ENCODE measurements around the gene OBSL1. TPM values are rescaled to one million over a fixed set of nuclear protein-coding genes. Genes with fewer than 3 reads are reported as not detected.

OBSL1 gene
- total and polyA plus RNA-seq, 2 donors from 2014 or later, result 89.5 to 123 TPM

DNA sequence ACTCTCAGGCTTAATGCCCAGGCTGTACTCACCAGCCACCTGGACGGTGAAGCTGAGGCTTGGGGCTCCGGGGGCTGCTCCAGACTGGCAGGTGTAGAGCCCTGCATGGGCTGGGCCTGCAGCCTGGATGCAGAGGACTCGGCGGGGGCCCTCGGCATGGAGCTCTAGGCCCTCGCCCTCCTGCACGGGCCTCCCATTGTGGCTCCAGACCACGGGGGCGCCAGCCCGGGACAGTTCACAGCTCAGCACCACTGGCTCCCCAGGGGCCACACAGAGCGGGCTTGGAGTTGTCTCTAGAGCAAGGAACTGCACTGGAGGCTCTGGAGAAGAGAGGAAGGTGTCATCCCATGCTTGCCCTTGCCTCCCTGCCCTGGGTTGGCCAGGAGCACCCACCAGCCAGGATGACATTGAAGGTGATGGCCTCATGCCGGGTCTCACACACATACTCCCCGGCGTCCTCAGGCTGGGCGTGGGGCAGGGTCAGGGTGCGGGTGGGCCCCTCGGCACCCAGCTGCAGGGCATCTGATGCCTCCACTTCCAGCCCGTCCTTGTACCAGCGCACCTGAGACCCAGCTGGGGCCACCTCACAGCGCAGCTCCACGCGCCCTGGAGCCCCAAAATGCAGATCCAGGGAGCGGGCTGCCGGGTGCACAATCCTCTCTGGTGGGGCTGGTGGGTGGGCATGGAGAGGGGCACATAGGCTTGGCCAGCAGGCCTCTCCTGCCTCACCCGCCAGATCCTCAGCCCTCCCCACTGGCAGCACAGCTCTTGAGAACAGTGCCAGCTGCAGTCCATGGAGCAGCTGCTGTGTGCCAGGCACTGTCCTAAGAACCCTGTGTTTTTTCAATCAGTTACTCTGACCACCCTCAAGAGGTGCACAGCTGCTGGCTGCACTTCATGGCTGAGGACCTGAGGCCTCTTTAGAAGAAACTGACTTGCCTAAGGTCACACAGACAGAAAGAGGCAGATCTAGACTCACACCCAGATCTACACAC is 13.3 kb downstream of the OBSL1 start:
- Histone ChIP-seq H3K4me3 (ENCODE audit: low read length in 3 of 3) (no peak overlapping the region), H3K27ac (ENCODE audit: low read depth in 2 of 2, low read length in 2 of 2) (no peak overlapping the region), H3K36me3 (ENCODE audit: control insufficient read depth in 2 of 3, insufficient read depth in 3 of 3, low read length in 3 of 3) (peaks cover 0 to 5% (median 3%) of the 10 kb centered on the region in 3 donors), H3K9ac (ENCODE audit: low read length in 3 of 3) (no peak overlapping the region), H3K4me1 (ENCODE audit: control insufficient read depth in 2 of 3, insufficient read depth in 2 of 3, low read depth in 1 of 3, low read length in 3 of 3) (peaks cover 0 to 4% (median 0%) of the 10 kb centered on the region in 3 donors), H3K27me3 (ENCODE audit: control insufficient read depth, insufficient read depth, low read length) (no peaks in the 10 kb centered on the region), H3K9me3 (ENCODE audit: control insufficient read depth in 2 of 3, insufficient read depth in 1 of 3, low read length in 3 of 3) (no peaks in the 10 kb centered on the region)
- intact Hi-C loops (cut with DNase I), result no loop called here
- FAIRE-seq (no peak), DNase-seq (peak in 1 of 5 donors; percentile 63)
- TF ChIP-seq, protein P1, sequence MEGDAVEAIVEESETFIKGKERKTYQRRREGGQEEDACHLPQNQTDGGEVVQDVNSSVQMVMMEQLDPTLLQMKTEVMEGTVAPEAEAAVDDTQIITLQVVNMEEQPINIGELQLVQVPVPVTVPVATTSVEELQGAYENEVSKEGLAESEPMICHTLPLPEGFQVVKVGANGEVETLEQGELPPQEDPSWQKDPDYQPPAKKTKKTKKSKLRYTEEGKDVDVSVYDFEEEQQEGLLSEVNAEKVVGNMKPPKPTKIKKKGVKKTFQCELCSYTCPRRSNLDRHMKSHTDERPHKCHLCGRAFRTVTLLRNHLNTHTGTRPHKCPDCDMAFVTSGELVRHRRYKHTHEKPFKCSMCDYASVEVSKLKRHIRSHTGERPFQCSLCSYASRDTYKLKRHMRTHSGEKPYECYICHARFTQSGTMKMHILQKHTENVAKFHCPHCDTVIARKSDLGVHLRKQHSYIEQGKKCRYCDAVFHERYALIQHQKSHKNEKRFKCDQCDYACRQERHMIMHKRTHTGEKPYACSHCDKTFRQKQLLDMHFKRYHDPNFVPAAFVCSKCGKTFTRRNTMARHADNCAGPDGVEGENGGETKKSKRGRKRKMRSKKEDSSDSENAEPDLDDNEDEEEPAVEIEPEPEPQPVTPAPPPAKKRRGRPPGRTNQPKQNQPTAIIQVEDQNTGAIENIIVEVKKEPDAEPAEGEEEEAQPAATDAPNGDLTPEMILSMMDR (IDR thresholded peaks at IDR 0.05; ENCODE audit: borderline replicate concordance, extremely low read depth, insufficient read depth), result no peak

DNA sequence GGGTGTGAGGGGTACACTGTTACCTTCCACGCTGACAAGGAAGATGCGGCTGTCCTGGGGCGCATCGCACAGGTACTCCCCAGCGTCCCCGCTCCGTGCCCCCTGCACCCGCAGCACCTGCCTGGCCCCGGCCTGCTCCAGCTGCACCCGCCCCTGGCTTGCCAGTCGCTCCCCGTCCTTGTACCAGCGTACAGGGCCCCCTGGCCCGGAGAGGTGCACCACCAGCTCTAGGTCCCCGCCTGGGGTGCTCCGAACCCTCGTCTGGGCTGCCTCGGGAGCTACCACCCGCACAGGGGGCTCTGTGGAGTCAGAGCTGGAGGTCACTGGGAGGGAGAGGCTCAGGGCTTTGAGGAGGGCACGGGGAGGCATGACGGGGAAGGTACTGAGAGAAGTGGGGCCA is 14.0 kb downstream of the OBSL1 start:
- DNase-seq (peak in 1 of 5 donors; percentile 74), FAIRE-seq (no peak)
- H3K9ac ChIP-seq (ENCODE audit: low read length in 3 of 3), result no peak overlapping the region
- H3K9me3 ChIP-seq (ENCODE audit: control insufficient read depth in 2 of 3, insufficient read depth in 1 of 3, low read length in 3 of 3), result no peaks in the 10 kb centered on the region
- TF ChIP-seq, protein P1 (IDR thresholded peaks at IDR 0.05; ENCODE audit: borderline replicate concordance, extremely low read depth, insufficient read depth), result no peak
- H3K27ac ChIP-seq (ENCODE audit: low read depth in 2 of 2, low read length in 2 of 2), result no peak overlapping the region
- intact Hi-C loops (cut with DNase I), result no loop called here
- no peaks in the 10 kb centered on the region for H3K36me3 ChIP-seq (ENCODE audit: control insufficient read depth in 2 of 3, insufficient read depth in 3 of 3, low read length in 3 of 3)
- H3K4me3 ChIP-seq (ENCODE audit: low read length in 3 of 3), result no peak overlapping the region
- no peaks in the 10 kb centered on the region for H3K27me3 ChIP-seq (ENCODE audit: control insufficient read depth, insufficient read depth, low read length)
- peaks cover 0 to 8% (median 0%) of the 10 kb centered on the region in 3 donors for H3K4me1 ChIP-seq (ENCODE audit: control insufficient read depth in 2 of 3, insufficient read depth in 2 of 3, low read depth in 1 of 3, low read length in 3 of 3)

DNA sequence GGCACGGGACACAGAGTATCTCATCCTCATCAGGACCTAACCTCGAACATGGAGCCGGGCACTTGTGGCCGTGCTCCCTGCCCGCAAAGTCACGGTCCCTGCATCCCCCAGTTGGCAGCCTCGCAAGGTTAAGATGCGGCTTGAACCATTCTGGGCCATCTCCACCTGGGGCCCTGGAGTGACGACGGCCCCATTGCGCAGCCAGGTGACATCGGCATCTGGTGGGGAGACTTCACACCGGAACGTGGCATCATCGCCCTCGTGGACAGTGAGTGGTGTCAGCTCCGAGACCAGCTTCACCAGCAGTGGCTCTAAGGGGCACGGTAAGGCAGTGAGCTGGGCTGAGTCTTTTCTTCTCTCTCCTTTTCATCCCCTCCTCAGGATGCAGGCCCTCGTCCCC is 14.9 kb downstream of the OBSL1 start:
- Histone ChIP-seq H3K9me3 (ENCODE audit: control insufficient read depth in 2 of 3, insufficient read depth in 1 of 3, low read length in 3 of 3) (no peaks in the 10 kb centered on the region), H3K4me1 (ENCODE audit: control insufficient read depth in 2 of 3, insufficient read depth in 2 of 3, low read depth in 1 of 3, low read length in 3 of 3) (peaks cover 0 to 12% (median 0%) of the 10 kb centered on the region in 3 donors), H3K4me3 (ENCODE audit: low read length in 3 of 3) (no peak overlapping the region), H3K27ac (ENCODE audit: low read depth in 2 of 2, low read length in 2 of 2) (no peak overlapping the region), H3K36me3 (ENCODE audit: control insufficient read depth in 2 of 3, insufficient read depth in 3 of 3, low read length in 3 of 3) (no peaks in the 10 kb centered on the region), H3K9ac (ENCODE audit: low read length in 3 of 3) (no peak overlapping the region), H3K27me3 (ENCODE audit: control insufficient read depth, insufficient read depth, low read length) (no peaks in the 10 kb centered on the region)
- DNase-seq (peak in 1 of 5 donors; percentile 52), FAIRE-seq (no peak)
- intact Hi-C loops (cut with DNase I), result no loop called here
- TF ChIP-seq, protein P1 (IDR thresholded peaks at IDR 0.05; ENCODE audit: borderline replicate concordance, extremely low read depth, insufficient read depth), result no peak

All from kidney (tissue), 14 donors.